HG03280 (cell line): Measurements from ENCODE around the gene SPIN3.
"Not testable (repeated sequence)": the region's sequence is repeated elsewhere in the genome, so short reads cannot be mapped to it uniquely, and the experiment has no call there.

ENCODE experiments used
- ATAC-seq: cut with Tn5 transposase; IDR thresholded peaks from one replicate; pipeline ENCODE4 v1.9.1; 2021; ENCODE audit warnings: mild to moderate bottlenecking, moderate library complexity; ENCODE audit not compliant: unreplicated experiment

The SPIN3 gene

DNA sequence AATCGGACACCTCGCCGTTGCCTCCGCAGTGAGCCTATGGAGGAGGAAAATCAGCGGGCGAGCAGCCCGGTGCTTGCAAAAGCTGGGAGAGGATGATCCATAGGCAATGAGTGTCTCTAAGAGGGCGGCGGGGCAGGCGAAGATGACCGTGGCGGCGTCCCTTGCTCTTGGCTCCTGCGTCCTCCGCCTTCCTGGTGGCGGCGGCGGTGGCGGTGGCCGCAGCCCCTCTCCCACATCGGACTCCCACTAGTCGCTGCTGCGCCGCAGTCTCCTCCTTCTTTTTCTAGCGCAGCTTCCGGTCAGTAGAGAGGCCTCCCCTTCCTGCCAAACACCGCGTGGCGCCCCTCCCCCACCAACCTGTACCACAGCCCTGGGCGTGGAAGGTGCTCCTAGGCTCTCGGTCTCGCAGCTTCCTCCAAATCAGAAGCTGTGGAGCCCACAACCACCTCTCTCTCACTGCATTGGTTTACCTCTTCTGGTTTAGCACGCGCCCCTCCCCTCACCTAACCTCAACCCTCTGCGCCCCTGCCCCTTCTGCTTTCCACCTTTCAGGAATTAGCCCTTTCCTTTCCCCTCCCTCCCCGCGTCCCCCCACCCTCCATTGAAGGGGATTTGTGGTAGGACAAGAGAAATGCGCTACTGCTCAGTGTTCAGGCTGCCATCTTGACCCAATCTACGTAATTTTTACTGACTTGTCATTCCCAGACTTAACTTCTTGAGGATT is at the start of gene SPIN3:
SPIN3 (minus strand) TSS at position 271 of the 724 bp plus-strand sequence. CDS start 594 bp downstream, outside the sequence.
- peak; percentile 99 for ATAC-seq

GRCh38 chrX:57044245-57044644 is 48.9 kb upstream of the SPIN3 start:
- no peak for ATAC-seq

DNA sequence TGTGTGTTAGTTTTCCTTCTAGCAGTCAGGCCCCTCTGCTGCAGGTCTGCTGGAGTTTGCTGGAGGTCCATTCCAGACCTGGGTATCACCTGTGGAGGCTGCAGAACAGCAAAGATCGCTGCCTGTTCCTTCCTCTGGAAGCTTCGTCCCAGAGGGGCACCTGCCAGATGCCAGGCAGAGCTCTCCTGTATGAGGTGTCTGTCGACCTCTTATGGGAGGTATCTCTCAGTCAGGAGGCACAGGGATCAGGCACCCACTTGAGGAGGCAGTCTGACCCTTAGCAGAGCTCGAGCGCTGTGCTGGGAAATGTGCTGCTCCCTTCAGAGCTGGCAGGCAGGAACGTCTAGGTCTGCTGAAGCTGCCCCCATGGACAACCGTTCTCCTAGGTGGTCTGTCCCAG is 41.9 kb upstream of the SPIN3 start:
- not testable (repeated sequence) for ATAC-seq

DNA sequence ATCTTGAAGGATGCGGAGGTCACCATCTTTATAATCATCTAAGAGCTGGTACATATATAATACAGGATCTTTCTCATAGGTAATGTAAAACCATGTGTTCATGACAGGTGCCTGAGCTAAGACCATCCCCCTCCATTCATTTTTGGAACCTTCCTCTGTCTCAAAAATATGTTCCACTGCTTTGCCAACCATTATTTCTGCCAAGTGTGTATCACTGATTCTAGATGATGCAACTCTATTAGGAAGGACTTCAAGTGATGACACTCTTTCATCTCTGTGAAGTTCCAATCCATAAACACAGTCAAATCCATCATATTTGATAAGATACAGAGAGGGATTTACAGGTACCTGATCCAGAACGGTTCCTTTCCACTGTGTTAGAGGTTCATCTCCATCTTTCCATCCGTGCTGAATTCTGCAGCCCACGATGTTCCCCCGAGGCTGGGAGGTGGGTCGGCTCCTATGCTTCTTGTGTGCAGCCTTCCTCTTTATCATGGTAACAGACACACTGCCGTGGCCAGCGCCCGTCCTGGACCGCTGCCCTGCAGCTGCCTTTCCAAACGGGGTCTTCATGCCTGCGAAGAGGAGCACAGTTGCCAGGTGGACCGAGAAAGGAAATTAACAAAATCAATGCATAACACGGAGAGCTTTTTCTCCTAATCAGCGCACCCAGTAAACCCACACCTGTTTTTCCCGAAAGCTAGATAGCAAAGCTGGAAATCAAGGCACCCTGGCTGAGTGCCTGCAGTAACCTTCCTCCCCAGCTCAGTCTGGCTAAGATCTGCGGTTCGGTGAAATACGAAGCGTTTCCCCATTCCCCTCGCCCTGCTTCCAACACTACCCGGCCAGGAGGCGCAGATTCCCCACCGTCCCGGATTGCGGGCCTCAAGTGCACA is 718 bp downstream of the SPIN3 start:
- ATAC-seq = peak; percentile 10

DNA sequence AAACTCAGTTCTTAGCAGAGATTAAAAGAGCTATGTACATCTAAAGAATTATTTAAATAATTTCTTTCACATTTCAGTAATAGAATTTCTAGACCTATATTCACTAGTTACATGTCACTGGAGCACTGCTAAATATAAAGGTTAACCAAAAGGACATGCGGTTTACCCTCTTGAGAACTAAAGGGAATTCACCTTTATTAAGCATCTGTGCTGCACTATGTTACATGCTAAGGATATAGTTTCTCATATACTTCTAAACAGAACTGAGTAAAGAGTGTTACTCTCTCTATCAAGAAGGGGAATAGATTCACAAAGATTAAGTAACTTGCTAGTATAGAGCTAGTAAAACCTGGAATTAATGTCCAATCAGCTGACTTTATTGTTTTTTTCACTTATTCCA is 7.6 kb downstream of the SPIN3 start:
- no peak for ATAC-seq

DNA sequence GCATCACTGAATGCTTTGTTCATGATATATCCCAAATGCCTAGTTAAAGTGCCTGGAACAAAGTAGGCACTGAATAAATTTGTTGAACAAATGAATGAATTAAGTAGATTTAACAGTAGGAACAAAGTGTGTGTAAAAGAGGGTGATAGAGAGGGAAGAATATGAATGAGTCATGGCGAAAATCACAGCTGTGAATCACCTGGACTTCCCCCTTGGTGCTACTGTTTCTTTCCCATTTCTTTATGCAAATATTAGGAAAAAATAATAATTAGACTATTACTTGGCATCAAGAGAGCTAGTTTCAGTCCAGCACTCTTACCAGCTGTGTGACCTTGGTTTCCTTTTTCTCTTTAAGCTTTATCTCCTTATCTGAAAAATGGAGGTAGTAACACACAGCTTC is 9.2 kb downstream of the SPIN3 start:
- no peak for ATAC-seq

- peak; percentile 81 for ATAC-seq
Measured at GRCh38 chrX:56978172-56978571, 17.2 kb downstream of the SPIN3 start.

- ATAC-seq = no peak
Measured at GRCh38 chrX:56975611-56976010, 19.7 kb downstream of the SPIN3 start.

DNA sequence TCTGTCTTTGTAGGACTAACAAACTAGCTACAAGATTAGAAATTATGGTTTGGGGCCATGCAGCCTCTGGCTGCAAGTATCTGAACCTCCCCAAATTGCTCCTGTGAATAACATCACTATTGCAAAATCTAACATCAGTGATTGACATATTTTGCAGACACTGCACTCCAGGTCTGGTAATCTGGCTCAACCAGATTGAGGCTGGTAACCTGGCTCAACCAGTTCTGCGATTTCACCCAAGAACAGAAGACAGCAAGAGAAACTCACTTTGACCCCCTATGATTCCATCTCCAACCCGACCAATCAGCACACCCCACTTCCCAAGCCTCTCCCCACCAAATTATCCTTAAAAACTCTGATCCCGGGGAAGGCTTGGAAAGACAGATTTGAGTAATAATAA is 20.9 kb downstream of the SPIN3 start:
- ATAC-seq = no peak

DNA sequence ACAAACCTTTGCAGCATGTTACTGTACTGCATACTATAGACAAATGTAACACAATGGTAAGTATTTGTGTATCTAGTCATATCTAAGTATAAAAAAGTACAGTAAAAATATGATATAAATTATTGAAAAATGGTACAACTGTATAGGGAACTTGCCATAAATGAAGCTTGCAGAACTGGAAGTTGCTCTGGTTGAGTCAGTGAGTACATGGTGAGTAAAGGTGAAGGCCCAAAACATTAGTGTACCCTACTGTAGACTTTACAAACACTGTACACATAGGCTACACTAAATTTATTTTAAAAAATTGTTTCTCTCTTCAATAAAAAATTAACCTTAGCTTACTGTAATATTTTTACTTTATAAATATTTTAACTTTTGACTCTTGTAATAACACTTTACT is 25.8 kb downstream of the SPIN3 start:
- ATAC-seq = no peak

GRCh38 chrX:56968980-56969379 is 26.4 kb downstream of the SPIN3 start:
- ATAC-seq = no peak

DNA sequence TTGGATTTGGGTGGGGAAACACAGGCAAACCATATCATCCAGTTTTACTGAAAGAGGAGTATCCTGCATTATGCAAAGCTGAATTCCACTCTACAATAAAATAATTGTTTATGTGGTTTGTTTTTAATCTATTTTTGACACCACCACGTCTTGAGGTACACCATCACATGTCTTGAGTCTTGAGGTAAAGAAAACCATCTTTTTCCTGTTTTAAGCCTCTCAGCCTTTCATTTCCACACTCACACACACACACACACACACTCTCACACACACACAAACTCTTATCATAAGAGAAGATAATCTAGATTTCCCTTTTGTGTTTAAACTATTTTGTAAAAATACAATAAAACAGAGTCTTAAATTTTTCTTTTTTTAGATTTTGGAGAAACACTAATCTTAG is 32.0 kb downstream of the SPIN3 start:
- ATAC-seq = no peak

DNA sequence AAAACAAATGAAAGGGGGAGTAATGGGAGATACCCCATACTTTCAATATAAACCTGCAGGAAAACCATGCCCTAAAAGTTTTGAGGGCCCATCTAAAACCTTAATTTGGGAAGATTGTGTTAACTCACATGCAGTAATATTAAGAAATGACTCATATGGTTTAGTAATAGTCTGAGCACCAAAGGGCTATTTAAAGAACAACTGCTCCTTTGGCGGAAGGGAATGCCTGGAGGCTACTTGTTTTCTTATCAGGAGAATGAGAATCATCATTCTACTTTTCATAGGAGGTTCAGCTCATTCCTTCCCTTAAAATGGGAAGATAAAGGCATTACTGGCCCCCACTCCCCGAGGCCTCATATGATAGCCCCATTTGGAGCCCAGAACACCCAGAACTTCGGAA is 47.6 kb downstream of the SPIN3 start:
- no peak for ATAC-seq

DNA sequence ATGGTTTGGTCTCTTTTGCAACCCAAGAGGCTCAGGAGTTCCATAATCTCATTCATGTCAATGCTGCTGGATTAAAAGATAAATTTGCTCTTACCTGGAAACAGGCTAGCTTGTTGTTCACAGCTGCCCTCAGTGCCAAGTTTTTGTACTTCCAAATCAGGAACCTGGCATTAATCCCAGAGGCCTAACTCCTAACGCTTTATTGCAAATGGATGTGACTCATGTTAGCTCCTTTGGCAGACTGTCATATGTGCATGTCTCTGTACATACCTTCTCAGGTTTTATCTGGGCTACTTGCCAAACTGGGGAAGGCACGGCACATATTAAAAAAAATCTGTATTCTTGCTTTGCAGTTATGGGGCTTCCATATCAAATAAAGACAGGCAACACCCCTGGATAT is 49.1 kb downstream of the SPIN3 start:
- ATAC-seq = not testable (repeated sequence)

- not testable (repeated sequence) for ATAC-seq
Measured at GRCh38 chrX:56945226-56945625, 50.1 kb downstream of the SPIN3 start.

DNA sequence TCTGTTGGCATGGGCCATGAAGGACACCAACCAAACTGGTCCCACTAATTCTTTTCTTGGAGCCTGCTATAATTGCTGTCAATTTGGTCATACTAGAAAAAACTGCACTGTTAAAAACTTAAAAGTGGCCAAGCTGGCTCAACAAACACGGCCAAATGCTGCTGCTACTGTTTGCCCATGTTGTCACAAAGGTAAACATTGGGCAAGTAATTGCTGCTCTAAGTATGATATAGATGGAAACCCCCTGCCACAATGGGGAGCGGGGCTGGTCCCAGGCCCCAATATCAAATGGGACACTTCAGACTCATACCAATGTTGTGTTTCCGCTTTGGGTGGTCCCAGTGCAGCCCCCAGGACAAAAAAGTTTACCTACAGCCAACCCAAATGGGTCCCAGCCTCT is 52.1 kb downstream of the SPIN3 start:
- no peak for ATAC-seq
